VCaP (cell line): ENCODE results near the gene SLC23A1.

Source experiments
- H3K27ac ChIP-seq: fragments of 450-650 bp; 2 replicates; pipeline ENCODE4 v1.5.1; 2017
- TF ChIP-seq, protein P1 (sequence below): fragments of 450-650 bp; conservative IDR thresholded peaks from 2 replicates; pipeline ENCODE4 v1.5.1; 2017; ENCODE audit warnings: mild to moderate bottlenecking, moderate library complexity

SLC23A1 gene

GRCh38 chr5:139392678-139393496 is 9.8 kb upstream of the SLC23A1 start:
- TF ChIP-seq, protein P1, sequence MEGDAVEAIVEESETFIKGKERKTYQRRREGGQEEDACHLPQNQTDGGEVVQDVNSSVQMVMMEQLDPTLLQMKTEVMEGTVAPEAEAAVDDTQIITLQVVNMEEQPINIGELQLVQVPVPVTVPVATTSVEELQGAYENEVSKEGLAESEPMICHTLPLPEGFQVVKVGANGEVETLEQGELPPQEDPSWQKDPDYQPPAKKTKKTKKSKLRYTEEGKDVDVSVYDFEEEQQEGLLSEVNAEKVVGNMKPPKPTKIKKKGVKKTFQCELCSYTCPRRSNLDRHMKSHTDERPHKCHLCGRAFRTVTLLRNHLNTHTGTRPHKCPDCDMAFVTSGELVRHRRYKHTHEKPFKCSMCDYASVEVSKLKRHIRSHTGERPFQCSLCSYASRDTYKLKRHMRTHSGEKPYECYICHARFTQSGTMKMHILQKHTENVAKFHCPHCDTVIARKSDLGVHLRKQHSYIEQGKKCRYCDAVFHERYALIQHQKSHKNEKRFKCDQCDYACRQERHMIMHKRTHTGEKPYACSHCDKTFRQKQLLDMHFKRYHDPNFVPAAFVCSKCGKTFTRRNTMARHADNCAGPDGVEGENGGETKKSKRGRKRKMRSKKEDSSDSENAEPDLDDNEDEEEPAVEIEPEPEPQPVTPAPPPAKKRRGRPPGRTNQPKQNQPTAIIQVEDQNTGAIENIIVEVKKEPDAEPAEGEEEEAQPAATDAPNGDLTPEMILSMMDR = peak; percentile 85
- peak overlapping the region; percentile 61 for H3K27ac ChIP-seq

- H3K27ac ChIP-seq = peak overlapping the region; percentile 61
- TF ChIP-seq, protein P1 = no peak
Measured at GRCh38 chr5:139392324-139392677, 9.2 kb upstream of the SLC23A1 start.

- H3K27ac ChIP-seq = peak overlapping the region; percentile 61
Measured at GRCh38 chr5:139391570-139392323, 8.7 kb upstream of the SLC23A1 start.

GRCh38 chr5:139390639-139391569 is 7.8 kb upstream of the SLC23A1 start:
- H3K27ac ChIP-seq = peak overlapping the region; percentile 61; the same call in 1 of the 2 replicates
- TF ChIP-seq, protein P1 = no peak

More at GRCh38 chr5:139391570-139392323, 8.7 kb upstream of the SLC23A1 start:
- TF ChIP-seq, protein P1 = no peak

- peak within 1 kb of the TSS; percentile 85 for H3K27ac ChIP-seq
- TF ChIP-seq, protein P1 = no peak
Measured at GRCh38 chr5:139389701-139390638, 6.9 kb upstream of the SLC23A1 start, which contains the start of gene MZB1. TSS of gene MZB1 (minus strand) at chr5:139389913. CDS start at chr5:139389856, 57 bp downstream.

DNA sequence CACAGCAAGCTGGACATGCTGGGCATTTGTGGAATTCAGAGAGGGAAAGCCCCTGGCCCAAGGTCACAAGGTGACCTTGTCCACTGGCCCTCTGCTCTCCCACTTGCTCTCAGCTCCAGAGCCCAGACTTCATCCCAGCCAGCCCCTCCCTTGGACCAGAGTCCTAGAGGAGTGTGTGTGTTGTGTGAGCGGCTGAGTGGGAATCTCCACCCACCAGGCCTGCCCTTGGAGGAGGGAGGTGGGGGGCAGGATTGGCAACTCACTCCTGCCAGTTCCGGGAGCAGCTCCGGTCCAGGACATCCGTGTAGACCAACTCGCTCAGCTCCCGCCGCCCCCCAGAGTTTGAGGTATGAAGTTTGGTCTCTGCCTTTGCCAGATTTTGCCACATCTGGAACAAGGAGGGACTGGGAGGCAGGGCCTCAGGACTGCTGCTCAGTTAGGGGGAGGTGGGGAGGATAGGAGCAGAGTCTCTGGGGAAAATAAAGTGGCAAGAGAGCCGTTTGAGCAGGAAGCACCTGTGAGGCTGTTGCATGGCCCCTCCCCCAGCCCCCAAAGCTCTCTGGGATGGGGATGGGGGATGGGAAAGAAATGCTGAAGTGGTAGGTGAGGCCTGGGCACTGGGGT is 5.2 kb upstream of the SLC23A1 start:
- TF ChIP-seq, protein P1 = no peak
- H3K27ac ChIP-seq = peak overlapping the region; percentile 85
